Endodermal cell (in vitro differentiated cells): Measurements from ENCODE around the gene PPIP5K2. TPM values are rescaled to one million over a fixed set of nuclear protein-coding genes. Genes with fewer than 3 reads are reported as not detected.

ENCODE experiments used
- DNase-seq: peaks from one replicate; pipeline ENCODE4 v3.0.0-alpha.2; 2017
- H3K27ac ChIP-seq: 2 replicates; pipeline ENCODE4 v1.5.1; 2013; ENCODE audit warnings: mild to moderate bottlenecking, low read depth, low read length, moderate library complexity
- H3K27me3 ChIP-seq: 2 replicates; pipeline ENCODE4 v1.6.1; 2013; ENCODE audit warnings: mild to moderate bottlenecking, low read length, moderate library complexity; ENCODE audit not compliant: insufficient read depth, control insufficient read depth, poor library complexity, severe bottlenecking
- H3K36me3 ChIP-seq: 2 replicates; pipeline ENCODE4 v1.7.0; 2013; ENCODE audit warnings: mild to moderate bottlenecking, low read length, moderate library complexity; ENCODE audit not compliant: control insufficient read depth, insufficient read depth
- H3K4me1 ChIP-seq: one replicate; pipeline ENCODE4 v1.7.0; 2013; ENCODE audit warnings: low read length; ENCODE audit not compliant: control insufficient read depth, insufficient read depth
- H3K4me3 ChIP-seq: 2 replicates; pipeline ENCODE4 v1.5.1; 2013; ENCODE audit warnings: mild to moderate bottlenecking, low read length, moderate library complexity
- H3K9ac ChIP-seq: 2 replicates; pipeline ENCODE4 v1.6.1; 2013; ENCODE audit warnings: mild to moderate bottlenecking, low read length, moderate library complexity; ENCODE audit not compliant: poor library complexity, severe bottlenecking; ENCODE audit errors: extremely low read depth
- H3K9me3 ChIP-seq: 2 replicates; pipeline ENCODE4 v1.6.1; 2013; ENCODE audit warnings: mild to moderate bottlenecking, low read length, moderate library complexity; ENCODE audit not compliant: control insufficient read depth
- H3K27ac Mint-ChIP-seq: 2 replicates; pipeline ENCODE4 v1.8.0; 2020; ENCODE audit warnings: mixed read lengths
- H3K27me3 Mint-ChIP-seq: 2 replicates; pipeline ENCODE4 v1.8.0; 2021; ENCODE audit warnings: mild to moderate bottlenecking, mixed read lengths; ENCODE audit not compliant: insufficient read depth
- H3K36me3 Mint-ChIP-seq: 2 replicates; pipeline ENCODE4 v1.8.0; 2020; ENCODE audit warnings: low read depth, mixed read lengths
- H3K4me1 Mint-ChIP-seq: 2 replicates; pipeline ENCODE4 v1.8.0; 2020; ENCODE audit warnings: mixed read lengths
- H3K4me3 Mint-ChIP-seq: 2 replicates; pipeline ENCODE4 v1.8.0; 2020; ENCODE audit warnings: mild to moderate bottlenecking, moderate library complexity, mixed read lengths
- H3K9me3 Mint-ChIP-seq: 2 replicates; pipeline ENCODE4 v1.8.0; 2020; ENCODE audit warnings: mild to moderate bottlenecking, mixed read lengths
- CTCF ChIP-seq: fragments of 200-600 bp; sonication (generic); conservative IDR thresholded peaks from 2 replicates; pipeline ENCODE4 v1.5.0; 2021; ENCODE audit warnings: antibody characterized with exemption, mild to moderate bottlenecking
- WGBS, 2 experiments: methylation state at CpG; one replicate each; pipeline versions ENCODE4 v1.1.5 to v1.1.7; 2013; ENCODE audit warnings: missing lambda C conversion rate in 2 of 2, mixed read lengths in 1 of 2; ENCODE audit not compliant: insufficient coverage in 1 of 2, insufficient read length in 1 of 2; 5-methylcytosine and 5-hydroxymethylcytosine counted together
- total RNA-seq, 2 donors: library from RNA; stranded (reverse); fragmentation: NEBNext Ultra II Directional in 1 of 2; extraction: Animal tissue kit (Norgen Biotek cat#: 25700) in 1 of 2; gene quantifications; 2 replicates in 1 of 2; 3 replicates in 1 of 2; pipeline ENCODE4 v1.2.1, GENCODE V29; 2021

PPIP5K2 gene
- total RNA-seq, 2 donors from 2014 or later = 67.1 to 68.0 TPM

- H3K9ac ChIP-seq = no peak overlapping the region
- no peak overlapping the region for H3K27ac ChIP-seq
- H3K36me3 ChIP-seq = peaks cover 25% of the 10 kb centered on the region
- WGBS, 2 experiments = 74% methylated on average over 1 of the region's 2 CpGs; no CpG with 5 or more reads in 1 of the 2 experiments
- no peak overlapping the region for H3K27ac Mint-ChIP-seq
- no peaks in the 10 kb centered on the region for H3K4me1 ChIP-seq
- TF ChIP-seq CTCF = no peak
- H3K4me3 ChIP-seq = no peak overlapping the region
- H3K27me3 Mint-ChIP-seq = no peaks in the 10 kb centered on the region
- no peak overlapping the region for H3K4me3 Mint-ChIP-seq
- no peaks in the 10 kb centered on the region for H3K4me1 Mint-ChIP-seq
- no peak for DNase-seq
- H3K36me3 Mint-ChIP-seq = peaks cover 11% of the 10 kb centered on the region
- peaks cover 4% of the 10 kb centered on the region for H3K9me3 Mint-ChIP-seq
- H3K27me3 ChIP-seq = no peaks in the 10 kb centered on the region
- peaks cover 4% of the 10 kb centered on the region for H3K9me3 ChIP-seq
Observed at GRCh38 chr5:103133231-103133630, 13.1 kb downstream of the PPIP5K2 start.

- no peaks in the 10 kb centered on the region for H3K4me1 ChIP-seq
- WGBS, 2 experiments = 100% methylated on average over 1 of the region's 1 CpG; no CpG with 5 or more reads in 1 of the 2 experiments
- peaks cover 31% of the 10 kb centered on the region for H3K36me3 ChIP-seq
- no peak overlapping the region for H3K9ac ChIP-seq
- H3K4me3 ChIP-seq = no peak overlapping the region
- peaks cover 24% of the 10 kb centered on the region for H3K36me3 Mint-ChIP-seq
- H3K27ac Mint-ChIP-seq = no peak overlapping the region
- no peak overlapping the region for H3K27ac ChIP-seq
- H3K4me3 Mint-ChIP-seq = no peak overlapping the region
- no peak for TF ChIP-seq CTCF
- no peaks in the 10 kb centered on the region for H3K4me1 Mint-ChIP-seq
- no peaks in the 10 kb centered on the region for H3K27me3 Mint-ChIP-seq
- no peaks in the 10 kb centered on the region for H3K27me3 ChIP-seq
- peaks cover 10% of the 10 kb centered on the region for H3K9me3 Mint-ChIP-seq
- peaks cover 9% of the 10 kb centered on the region for H3K9me3 ChIP-seq
- DNase-seq = no peak
Observed at GRCh38 chr5:103135461-103135860, 15.4 kb downstream of the PPIP5K2 start.

GRCh38 chr5:103138202-103138690 is 18.1 kb downstream of the PPIP5K2 start:
- H3K4me1 ChIP-seq = no peaks in the 10 kb centered on the region
- H3K27me3 ChIP-seq = no peaks in the 10 kb centered on the region
- H3K27me3 Mint-ChIP-seq = no peaks in the 10 kb centered on the region
- no peak for DNase-seq
- H3K4me3 ChIP-seq = no peak overlapping the region
- peaks cover 33% of the 10 kb centered on the region for H3K36me3 Mint-ChIP-seq
- no peak overlapping the region for H3K27ac ChIP-seq
- TF ChIP-seq CTCF = no peak
- no peak overlapping the region for H3K9ac ChIP-seq
- H3K9me3 ChIP-seq = peaks cover 9% of the 10 kb centered on the region
- 96% methylated on average over 2 of the region's 3 CpGs; no CpG with 5 or more reads in 1 of the 2 experiments for WGBS, 2 experiments
- H3K27ac Mint-ChIP-seq = no peak overlapping the region
- no peak overlapping the region for H3K4me3 Mint-ChIP-seq
- H3K4me1 Mint-ChIP-seq = no peaks in the 10 kb centered on the region
- H3K9me3 Mint-ChIP-seq = peaks cover 20% of the 10 kb centered on the region
- H3K36me3 ChIP-seq = peaks cover 25% of the 10 kb centered on the region
